Esophagus muscularis mucosa (tissue), 4 donors: ENCODE results near the gene CSAG3. TPM values are rescaled to one million over a fixed set of nuclear protein-coding genes. Genes with fewer than 3 reads are reported as not detected.
"Not testable (repeated sequence)": the region's sequence is repeated elsewhere in the genome, so short reads cannot be mapped to it uniquely, and the experiment has no call there.

ENCODE experiments used
- DNase-seq: peaks from one replicate; pipeline ENCODE4 v3.0.0-alpha.2; 2017; ENCODE audit errors: extremely low spot score
- H3K27ac ChIP-seq, 4 donors: fragments of 200-600 bp; sonication (generic); replicated peaks in 1 of 4; 1 replicate in 3 of 4; 2 replicates in 1 of 4; pipeline ENCODE4 v1.5.1; 2016 to 2019; ENCODE audit warnings: mild to moderate bottlenecking in 1 of 4
- H3K27me3 ChIP-seq, 4 donors: fragments of 200-600 bp; sonication (generic); one replicate each; pipeline versions ENCODE4 v1.5.1 to v1.6.0; 2016 to 2019
- H3K36me3 ChIP-seq, 4 donors: fragments of 200-600 bp; sonication (generic); one replicate each; pipeline ENCODE4 v1.5.1; 2016 to 2019
- H3K4me1 ChIP-seq, 4 donors: fragments of 200-600 bp; sonication (generic); one replicate each; pipeline ENCODE4 v1.5.1; 2016 to 2019
- H3K4me3 ChIP-seq, 4 donors: fragments of 200-600 bp; sonication (generic); 1 replicate in 2 of 4; 2 replicates in 2 of 4; pipeline ENCODE4 v1.5.1; 2016 to 2019; ENCODE audit warnings: mild to moderate bottlenecking in 4 of 4, moderate library complexity in 1 of 4
- H3K9me3 ChIP-seq, 4 donors: fragments of 200-600 bp; sonication (generic); 1 replicate in 3 of 4; 2 replicates in 1 of 4; pipeline ENCODE4 v1.5.1; 2016 to 2019
- EP300 ChIP-seq: sonication (generic); formaldehyde crosslinking; IDR thresholded peaks from one replicate; pipeline ENCODE4 v1.6.1; 2017; ENCODE audit warnings: antibody characterized with exemption
- POLR2A ChIP-seq: fragments of 450-650 bp; IDR thresholded peaks from one replicate; pipeline ENCODE4 v1.6.1; 2017; ENCODE audit warnings: antibody characterized with exemption, moderate library complexity, mild to moderate bottlenecking, low read depth
- POLR2AphosphoS5 ChIP-seq, 2 donors: sonication (generic); formaldehyde crosslinking; IDR thresholded peaks; one replicate each; pipeline ENCODE4 v1.6.1; 2017; ENCODE audit warnings: antibody characterized with exemption in 2 of 2
- WGBS: methylation state at CpG from one replicate; pipeline ENCODE4 v1.1.5; 2018; 5-methylcytosine and 5-hydroxymethylcytosine counted together
- intact Hi-C: fragments of 100-400 bp; cut with DNase I; formaldehyde crosslinking; loops from one replicate; pipeline ENCODE4 v1.15.1; 2023
- total RNA-seq, 4 donors: library from RNA; depleted of rRNA; stranded (reverse); fragments of >200 nt; gene quantifications; one replicate each; pipeline versions ENCODE4 v1.1.0 to v1.2.1, GENCODE V29; 2016
- TF ChIP-seq, protein P1 (sequence below), 3 experiments: fragments of 200-600 bp in 2 of 3; fragments of 450-650 bp in 1 of 3; sonication (generic) in 2 of 3; IDR thresholded peaks; one replicate each; pipeline ENCODE4 v1.5.1; 2017 to 2019; ENCODE audit warnings: antibody characterized with exemption in 3 of 3, mild to moderate bottlenecking in 2 of 3, moderate library complexity in 1 of 3

The CSAG3 gene
- total RNA-seq, 4 donors from 2014 or later = not detected

DNA sequence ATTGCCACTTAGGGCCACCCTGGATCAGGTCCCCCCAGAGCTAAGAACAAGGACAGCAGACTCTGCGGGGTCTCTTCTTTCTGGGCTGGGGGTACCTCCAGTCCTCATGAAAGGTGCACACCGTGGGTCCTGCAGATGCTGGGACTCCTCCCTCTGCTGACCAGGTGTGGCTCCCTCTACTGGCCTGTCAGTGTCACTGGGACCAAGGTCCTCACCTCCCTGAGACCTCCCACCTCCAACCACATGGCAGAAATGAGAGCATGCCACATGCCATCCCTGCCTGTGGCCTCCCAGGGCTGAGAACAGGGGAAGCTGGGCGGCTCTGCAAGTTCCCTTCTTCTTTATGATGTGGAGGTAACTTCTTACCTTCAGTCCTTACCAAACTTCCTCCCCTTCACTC, 28.0 kb downstream of the CSAG3 start:
- H3K36me3 ChIP-seq, H3K27ac ChIP-seq, intact Hi-C loops, H3K27me3 ChIP-seq, DNase-seq, H3K4me3 ChIP-seq, H3K4me1 ChIP-seq, H3K9me3 ChIP-seq: not testable (repeated sequence)
- no CpG with 5 or more reads among the region's 3 CpGs for WGBS

DNA sequence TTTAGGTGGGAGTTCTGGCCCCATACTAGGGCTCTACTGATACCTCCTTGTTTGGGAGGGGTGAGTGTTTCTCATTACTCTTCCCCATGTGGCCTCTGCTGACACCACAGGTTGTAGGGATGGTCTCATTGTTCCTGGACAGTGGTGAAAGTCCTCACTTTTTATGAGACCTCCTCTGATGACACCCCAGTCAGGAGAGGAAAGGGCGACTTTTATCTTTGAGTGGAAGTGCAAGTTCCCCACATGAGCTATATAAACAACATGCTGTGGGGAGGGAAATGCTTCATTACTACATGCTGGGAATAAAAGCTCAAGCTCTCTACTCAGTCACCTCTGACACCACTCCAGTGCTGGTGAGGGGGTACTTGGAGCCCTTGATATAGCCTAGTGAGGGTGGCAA, 39.9 kb downstream of the CSAG3 start:
- Histone ChIP-seq H3K4me3 (no peak overlapping the region), H3K9me3 (no peaks in the 10 kb centered on the region), H3K27ac (no peak overlapping the region), H3K36me3 (no peaks in the 10 kb centered on the region), H3K4me1 (no peaks in the 10 kb centered on the region), H3K27me3 (no peaks in the 10 kb centered on the region)
- no peak for TF ChIP-seq EP300
- TF ChIP-seq POLR2A = no peak
- TF ChIP-seq POLR2AphosphoS5 (IDR thresholded peaks at IDR 0.05) = no peak
- TF ChIP-seq, protein P1, sequence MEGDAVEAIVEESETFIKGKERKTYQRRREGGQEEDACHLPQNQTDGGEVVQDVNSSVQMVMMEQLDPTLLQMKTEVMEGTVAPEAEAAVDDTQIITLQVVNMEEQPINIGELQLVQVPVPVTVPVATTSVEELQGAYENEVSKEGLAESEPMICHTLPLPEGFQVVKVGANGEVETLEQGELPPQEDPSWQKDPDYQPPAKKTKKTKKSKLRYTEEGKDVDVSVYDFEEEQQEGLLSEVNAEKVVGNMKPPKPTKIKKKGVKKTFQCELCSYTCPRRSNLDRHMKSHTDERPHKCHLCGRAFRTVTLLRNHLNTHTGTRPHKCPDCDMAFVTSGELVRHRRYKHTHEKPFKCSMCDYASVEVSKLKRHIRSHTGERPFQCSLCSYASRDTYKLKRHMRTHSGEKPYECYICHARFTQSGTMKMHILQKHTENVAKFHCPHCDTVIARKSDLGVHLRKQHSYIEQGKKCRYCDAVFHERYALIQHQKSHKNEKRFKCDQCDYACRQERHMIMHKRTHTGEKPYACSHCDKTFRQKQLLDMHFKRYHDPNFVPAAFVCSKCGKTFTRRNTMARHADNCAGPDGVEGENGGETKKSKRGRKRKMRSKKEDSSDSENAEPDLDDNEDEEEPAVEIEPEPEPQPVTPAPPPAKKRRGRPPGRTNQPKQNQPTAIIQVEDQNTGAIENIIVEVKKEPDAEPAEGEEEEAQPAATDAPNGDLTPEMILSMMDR (IDR thresholded peaks at IDR 0.05) = no peak
- WGBS = 36% methylated on average over 1 of the region's 1 CpG
- DNase-seq = no peak
- intact Hi-C loops = no loop called here

DNA sequence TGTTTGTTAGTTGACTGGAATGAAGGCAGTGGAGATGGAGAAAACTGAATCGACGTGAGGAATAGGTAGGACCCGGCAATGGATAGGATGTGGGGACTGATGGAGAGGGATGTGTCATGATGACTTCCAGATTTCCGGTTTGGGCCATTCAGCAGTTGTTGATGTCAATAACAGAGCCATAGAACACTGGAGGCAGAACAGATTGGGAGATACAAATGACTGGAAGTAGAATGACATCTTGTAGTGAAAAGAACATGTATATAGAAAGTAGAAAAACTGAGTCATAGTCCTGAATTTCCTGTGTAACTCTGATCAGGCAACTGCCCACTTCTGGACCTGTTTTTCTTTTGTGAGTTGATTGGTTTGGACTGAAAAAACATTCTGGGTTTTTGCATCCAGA, 47.0 kb downstream of the CSAG3 start:
- no peaks in the 10 kb centered on the region for H3K9me3 ChIP-seq
- no peak overlapping the region for H3K4me3 ChIP-seq
- peaks cover 0 to 5% (median 0%) of the 10 kb centered on the region in 4 donors for H3K27me3 ChIP-seq
- no peaks in the 10 kb centered on the region for H3K36me3 ChIP-seq
- intact Hi-C loops = no loop called here
- H3K27ac ChIP-seq = no peak overlapping the region
- TF ChIP-seq EP300 (no peak), POLR2A (no peak), POLR2AphosphoS5 (IDR thresholded peaks at IDR 0.05) (no peak)
- TF ChIP-seq, protein P1 (IDR thresholded peaks at IDR 0.05) = no peak
- WGBS = 76% methylated on average over 4 of the region's 4 CpGs
- no peak for DNase-seq
- H3K4me1 ChIP-seq = no peaks in the 10 kb centered on the region

Other genes with a start within 250 kb of the CSAG3 start
- under 1 TPM in 1 of 4 donors, not detected in 3; 0.06 TPM for gene GABRQ, start 121.3 kb upstream of the CSAG3 start, total RNA-seq
- gene MAGEA3, start 60.4 kb upstream of the CSAG3 start, total RNA-seq = not detected
- gene CSAG2, start 49.9 kb upstream of the CSAG3 start, total RNA-seq = not detected
- not detected for gene MAGEA2B, start 44.6 kb upstream of the CSAG3 start, total RNA-seq
- not detected for gene CSAG1, start 25.5 kb upstream of the CSAG3 start, total RNA-seq
- gene MAGEA12, start 25.5 kb upstream of the CSAG3 start, total RNA-seq = not detected
- gene MAGEA2, start 5.4 kb upstream of the CSAG3 start, total RNA-seq = not detected
- not detected for gene MAGEA6, start 10.5 kb downstream of the CSAG3 start, total RNA-seq
- 10 to 100 TPM; 40.7 to 56.2 (median 52.0) TPM for gene CETN2, start 71.5 kb downstream of the CSAG3 start, total RNA-seq
- gene NSDHL, start 71.8 kb downstream of the CSAG3 start, total RNA-seq = 10 to 100 TPM in 1 of 4 donors, 1 to 10 TPM in 3; 5.8 to 10.1 (median 8.7) TPM
- 1 to 10 TPM; 2.5 to 3.7 (median 3.0) TPM for gene ZNF185, start 138.8 kb downstream of the CSAG3 start, total RNA-seq
- not detected for gene PNMA5, start 234.9 kb downstream of the CSAG3 start, total RNA-seq